ENCODE data around the gene FGF9. TPM values are rescaled to one million over a fixed set of nuclear protein-coding genes. Genes with fewer than 3 reads are reported as not detected.
A peak's percentile ranks its signal among the peaks of the same experiment; 100 is the strongest.

The FGF9 gene
- total and polyA plus RNA-seq, 2 of the 8 experiments (the other 6 are each of a cell fraction or from before 2014, with no cell fraction given), result 0.02 TPM; not detected in 1

DNA sequence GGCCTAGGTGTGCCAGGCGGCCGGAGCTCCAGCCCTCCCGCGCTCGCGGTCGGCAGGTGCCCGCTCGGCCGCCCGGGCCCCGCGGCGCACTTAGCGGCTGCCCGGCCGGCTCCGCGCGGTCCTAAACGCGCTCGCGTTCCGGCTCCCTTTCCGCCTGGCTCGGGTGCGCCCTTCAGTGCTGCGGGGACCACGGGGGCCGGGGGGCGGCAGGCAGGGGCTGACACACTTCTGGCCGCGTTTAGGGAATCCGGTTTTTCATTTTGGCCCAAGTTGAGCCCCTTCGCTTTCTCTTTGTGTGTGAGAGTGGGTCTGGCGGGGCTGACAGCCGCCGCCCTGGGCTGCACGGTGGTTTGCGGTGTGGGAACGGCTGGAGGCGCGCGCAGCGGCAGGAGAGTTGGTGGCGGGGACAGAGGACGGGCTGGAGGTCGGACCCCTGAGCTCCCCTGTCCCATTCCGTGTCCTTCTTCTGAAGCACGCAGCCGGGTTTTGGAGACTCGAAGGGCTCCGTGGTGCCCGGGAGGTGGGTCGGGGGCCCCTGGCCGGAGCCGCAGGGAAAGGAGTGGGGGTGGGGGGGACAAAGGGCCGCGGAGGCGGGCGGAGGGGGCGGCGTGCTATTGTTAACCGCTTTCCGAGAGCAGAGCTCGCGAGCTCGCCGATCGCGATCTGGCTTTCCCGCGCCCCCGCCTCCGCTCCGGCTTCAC is 3.1 kb downstream of the FGF9 start (continued):
- TF ChIP-seq TCF12 (IDR thresholded peaks at IDR 0.05; ENCODE audit: low read depth, low read length) (no peak), CREB1 (IDR thresholded peaks at IDR 0.05) (no peak), TBP (IDR thresholded peaks at IDR 0.05; ENCODE audit: low read depth, low read length) (no peak), SP4 (IDR thresholded peaks at IDR 0.05; ENCODE audit: low read length) (no peak), RXRA (IDR thresholded peaks at IDR 0.05; ENCODE audit: insufficient read depth, low read depth, low read length) (no peak), HDAC6 (IDR thresholded peaks at IDR 0.05; ENCODE audit: low read depth, low read length) (no peak), HDAC2 (IDR thresholded peaks at IDR 0.05; ENCODE audit: borderline replicate concordance in 1 of 2, low read depth in 2 of 2, low read length in 2 of 2) (no peak), ZNF274 (IDR thresholded peaks at IDR 0.05; ENCODE audit: borderline replicate concordance, extremely low read depth, low read length) (no peak), GABPA (IDR thresholded peaks at IDR 0.05; ENCODE audit: borderline replicate concordance, insufficient read depth, low read length) (no peak), RNF2 (IDR thresholded peaks at IDR 0.05; ENCODE audit: borderline replicate concordance, low read depth, low read length, missing control alignments, poor library complexity, severe bottlenecking) (no peak), CHD1 (IDR thresholded peaks at IDR 0.05; ENCODE audit: low read depth, low read length) (no peak), JUN (IDR thresholded peaks at IDR 0.05; ENCODE audit: low read depth, low read length) (no peak), SRF (IDR thresholded peaks at IDR 0.05; ENCODE audit: low read depth, low read length) (no peak), EGR1 (IDR thresholded peaks at IDR 0.05; ENCODE audit: borderline replicate concordance, low read depth, low read length) (peak; percentile 57; the same call in 1 of the 2 replicates), RBBP5 (IDR thresholded peaks at IDR 0.05; ENCODE audit: borderline replicate concordance, low read depth, low read length) (no peak), SIX5 (IDR thresholded peaks at IDR 0.05; ENCODE audit: low read depth, low read length) (no peak), SIN3A (conservative IDR thresholded peaks at IDR 0.05 in 1 of 2, IDR thresholded peaks at IDR 0.05 in 1 of 2; ENCODE audit: low read depth in 1 of 2, low read length in 2 of 2) (0 out of 4 replicates have a peak, but pooled peaks of 1 of the 2 experiments have one; percentile 7)

Data from H1 (cell line).